ENCODE data around the gene ELFN2. TPM values are rescaled to one million over a fixed set of nuclear protein-coding genes. Genes with fewer than 3 reads are reported as not detected.

ELFN2 gene
- total RNA-seq, 2 donors from 2014 or later: not detected

- ATAC-seq (ENCODE audit: insufficient number of reproducible peaks, low FRiP score, low read depth): no peak
- Histone ChIP-seq H3K9me3 (no peaks in the 10 kb centered on the region), H3K36me3 (no peaks in the 10 kb centered on the region), H3K4me1 (ENCODE audit: control insufficient read depth in 1 of 2, low read depth in 2 of 2) (no peaks in the 10 kb centered on the region), H3K4me3 (no peak overlapping the region), H3K27me3 (replicated peaks; ENCODE audit: insufficient read depth) (peaks cover 3% of the 10 kb centered on the region), H3K27ac (no peak overlapping the region)
- no peak for TF ChIP-seq CTCF (IDR thresholded peaks at IDR 0.05)
- DNase-seq (ENCODE audit: low spot score): no peak
Measured at GRCh38 chr22:37378642-37379058, 48.6 kb downstream of the ELFN2 start.

GRCh38 chr22:37377927-37378326, 49.4 kb downstream of the ELFN2 start:
- TF ChIP-seq CTCF (IDR thresholded peaks at IDR 0.05): no peak
- no peak for ATAC-seq (ENCODE audit: insufficient number of reproducible peaks, low FRiP score, low read depth)
- Histone ChIP-seq H3K4me1 (ENCODE audit: control insufficient read depth in 1 of 2, low read depth in 2 of 2) (no peaks in the 10 kb centered on the region), H3K4me3 (no peak overlapping the region), H3K27me3 (replicated peaks; ENCODE audit: insufficient read depth) (peaks cover 3% of the 10 kb centered on the region), H3K36me3 (no peaks in the 10 kb centered on the region), H3K9me3 (no peaks in the 10 kb centered on the region), H3K27ac (no peak overlapping the region)
- no peak for DNase-seq (ENCODE audit: low spot score)

GRCh38 chr22:37377138-37377537, 50.1 kb downstream of the ELFN2 start:
- H3K27me3 ChIP-seq (replicated peaks; ENCODE audit: insufficient read depth): peaks cover 3% of the 10 kb centered on the region
- TF ChIP-seq CTCF (IDR thresholded peaks at IDR 0.05): no peak
- H3K9me3 ChIP-seq: no peaks in the 10 kb centered on the region
- H3K27ac ChIP-seq: no peak overlapping the region
- DNase-seq (ENCODE audit: low spot score): no peak
- no peaks in the 10 kb centered on the region for H3K36me3 ChIP-seq
- no peak overlapping the region for H3K4me3 ChIP-seq
- no peaks in the 10 kb centered on the region for H3K4me1 ChIP-seq (ENCODE audit: control insufficient read depth in 1 of 2, low read depth in 2 of 2)
- no peak for ATAC-seq (ENCODE audit: insufficient number of reproducible peaks, low FRiP score, low read depth)

GRCh38 chr22:37376643-37377042, 50.6 kb downstream of the ELFN2 start:
- peaks cover 3% of the 10 kb centered on the region for H3K27me3 ChIP-seq (replicated peaks; ENCODE audit: insufficient read depth)
- DNase-seq (ENCODE audit: low spot score) (no peak), ATAC-seq (ENCODE audit: insufficient number of reproducible peaks, low FRiP score, low read depth) (no peak)
- H3K9me3 ChIP-seq: no peaks in the 10 kb centered on the region
- H3K4me3 ChIP-seq: no peak overlapping the region
- no peak overlapping the region for H3K27ac ChIP-seq
- no peaks in the 10 kb centered on the region for H3K4me1 ChIP-seq (ENCODE audit: control insufficient read depth in 1 of 2, low read depth in 2 of 2)
- TF ChIP-seq CTCF (IDR thresholded peaks at IDR 0.05): no peak
- no peaks in the 10 kb centered on the region for H3K36me3 ChIP-seq

- no peaks in the 10 kb centered on the region for H3K36me3 ChIP-seq
- TF ChIP-seq CTCF (IDR thresholded peaks at IDR 0.05): no peak
- peaks cover 3% of the 10 kb centered on the region for H3K27me3 ChIP-seq (replicated peaks; ENCODE audit: insufficient read depth)
- no peak overlapping the region for H3K4me3 ChIP-seq
- no peak for DNase-seq (ENCODE audit: low spot score)
- no peaks in the 10 kb centered on the region for H3K9me3 ChIP-seq
- H3K27ac ChIP-seq: no peak overlapping the region
- ATAC-seq (ENCODE audit: insufficient number of reproducible peaks, low FRiP score, low read depth): no peak
- H3K4me1 ChIP-seq (ENCODE audit: control insufficient read depth in 1 of 2, low read depth in 2 of 2): no peaks in the 10 kb centered on the region
Measured at GRCh38 chr22:37375801-37376200, 51.5 kb downstream of the ELFN2 start.

All from thoracic aorta (tissue), 2 donors.